Globus pallidus (tissue), 1 donor: ENCODE results near the gene KIAA0513.
"Not testable (repeated sequence)": the region's sequence is repeated elsewhere in the genome, so short reads cannot be mapped to it uniquely, and the experiment has no call there.

Experiments
- DNase-seq: peaks from one replicate; pipeline ENCODE4 v3.0.0-alpha.2; 2015; ENCODE audit warnings: low spot score

The KIAA0513 gene

DNA sequence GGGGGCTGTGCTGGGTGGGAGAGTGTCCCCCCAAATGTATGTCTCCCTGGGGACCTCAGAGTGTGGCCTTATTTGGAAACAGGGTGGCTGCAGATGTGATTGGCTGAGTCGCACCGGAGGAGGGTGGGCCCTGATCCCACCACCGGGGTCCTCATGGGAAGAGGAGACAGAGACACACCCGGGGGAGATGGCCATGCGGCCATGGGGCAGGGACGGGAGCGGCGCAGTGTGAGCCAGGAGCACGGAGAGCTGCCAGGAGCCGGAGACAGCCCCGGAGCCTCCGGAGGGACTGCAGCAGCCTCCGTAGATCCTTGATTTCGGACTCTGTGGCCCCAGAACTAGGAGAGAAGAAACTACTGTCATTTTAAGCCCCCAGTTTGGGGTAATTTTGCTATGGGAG lies 86.3 kb downstream of the KIAA0513 start:
- DNase-seq, result no peak

DNA sequence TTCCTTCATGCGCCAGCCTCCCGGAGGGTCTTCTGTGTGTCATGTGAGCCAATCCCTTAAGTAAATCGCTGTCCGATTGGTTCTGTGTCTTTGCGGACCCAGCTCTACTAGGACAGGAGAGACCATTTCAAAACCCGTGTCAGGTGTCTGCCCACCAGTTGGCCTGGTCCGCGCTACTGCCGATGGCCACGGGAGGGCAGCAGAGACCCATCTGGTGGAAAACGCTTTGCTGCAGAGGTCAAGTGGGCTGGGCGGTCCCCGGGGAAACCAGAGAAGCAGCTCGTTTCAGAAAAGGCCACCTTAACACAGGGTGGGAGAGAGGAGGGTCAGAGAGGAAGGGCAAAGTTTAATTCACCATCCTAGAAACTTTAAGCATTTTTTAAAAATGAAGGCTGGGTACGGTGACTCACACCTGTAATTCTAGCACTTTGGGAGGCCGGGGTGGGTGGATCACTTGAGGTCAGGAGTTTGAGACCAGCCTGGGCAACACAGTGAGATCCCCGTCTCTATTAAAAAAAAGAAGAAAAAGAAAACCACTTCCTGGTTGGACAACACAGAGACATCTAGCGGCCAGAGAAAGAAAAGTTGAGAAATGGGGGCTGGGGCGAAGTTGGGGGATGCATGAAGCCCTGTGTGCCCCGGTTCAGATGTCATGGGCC lies 87.4 kb downstream of the KIAA0513 start:
- DNase-seq, result peak; percentile 66

DNA sequence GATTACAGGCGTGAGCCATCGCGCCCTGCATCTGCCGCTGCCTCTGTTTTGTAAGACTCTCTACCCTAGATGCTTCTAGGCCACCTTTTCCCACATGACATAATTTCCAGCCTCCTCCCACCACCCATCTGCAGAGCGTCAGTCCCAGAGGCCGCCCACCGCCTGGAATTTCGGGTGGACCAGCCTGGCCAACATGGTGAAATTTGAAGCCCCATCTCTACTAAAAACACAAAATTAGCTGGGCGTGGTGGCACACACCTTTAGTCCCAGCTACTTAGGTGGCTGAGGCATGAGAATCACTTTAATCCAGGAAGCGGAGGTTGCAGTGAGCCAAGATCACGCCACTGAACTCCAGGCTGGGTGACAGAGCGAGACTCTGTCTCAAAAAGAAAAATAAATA lies 89.8 kb downstream of the KIAA0513 start:
- no peak for DNase-seq

DNA sequence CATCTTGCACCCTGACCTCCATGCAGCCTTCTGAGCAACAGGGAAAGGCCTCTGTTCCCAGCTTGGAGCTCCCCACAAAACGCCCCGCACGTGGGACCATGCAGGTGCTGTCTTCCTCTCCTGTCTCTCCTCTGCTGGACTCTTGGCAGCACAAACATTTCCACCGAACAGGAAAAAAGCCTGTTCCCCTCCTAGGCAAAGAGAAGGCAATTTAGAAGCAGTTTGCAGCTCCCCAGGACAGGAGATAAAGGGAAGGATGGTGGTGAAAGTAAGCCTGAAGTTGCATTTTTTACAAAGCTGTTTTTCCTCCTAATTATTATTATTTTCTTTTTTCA lies 92.4 kb downstream of the KIAA0513 start:
- no peak for DNase-seq

DNA sequence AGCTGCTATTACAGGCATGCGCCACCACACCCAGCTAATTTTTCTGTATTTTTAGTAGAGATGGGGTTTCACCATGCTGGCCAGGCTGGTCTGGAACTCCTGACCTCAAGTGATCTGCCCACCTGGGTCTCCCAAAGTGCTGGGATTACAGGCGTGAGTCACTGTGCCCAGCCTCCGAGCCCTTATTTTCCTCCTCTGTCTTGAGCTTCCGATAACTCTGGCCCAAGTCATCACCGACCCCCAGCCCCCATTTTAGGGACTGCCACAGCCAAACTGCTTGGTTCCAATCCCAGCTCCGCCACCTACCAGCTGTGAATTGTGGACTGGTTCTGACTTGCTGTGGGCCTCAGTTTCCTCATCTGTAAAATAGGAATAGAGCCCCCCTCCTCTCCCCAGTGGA lies 95.8 kb downstream of the KIAA0513 start:
- not testable (repeated sequence) for DNase-seq

DNA sequence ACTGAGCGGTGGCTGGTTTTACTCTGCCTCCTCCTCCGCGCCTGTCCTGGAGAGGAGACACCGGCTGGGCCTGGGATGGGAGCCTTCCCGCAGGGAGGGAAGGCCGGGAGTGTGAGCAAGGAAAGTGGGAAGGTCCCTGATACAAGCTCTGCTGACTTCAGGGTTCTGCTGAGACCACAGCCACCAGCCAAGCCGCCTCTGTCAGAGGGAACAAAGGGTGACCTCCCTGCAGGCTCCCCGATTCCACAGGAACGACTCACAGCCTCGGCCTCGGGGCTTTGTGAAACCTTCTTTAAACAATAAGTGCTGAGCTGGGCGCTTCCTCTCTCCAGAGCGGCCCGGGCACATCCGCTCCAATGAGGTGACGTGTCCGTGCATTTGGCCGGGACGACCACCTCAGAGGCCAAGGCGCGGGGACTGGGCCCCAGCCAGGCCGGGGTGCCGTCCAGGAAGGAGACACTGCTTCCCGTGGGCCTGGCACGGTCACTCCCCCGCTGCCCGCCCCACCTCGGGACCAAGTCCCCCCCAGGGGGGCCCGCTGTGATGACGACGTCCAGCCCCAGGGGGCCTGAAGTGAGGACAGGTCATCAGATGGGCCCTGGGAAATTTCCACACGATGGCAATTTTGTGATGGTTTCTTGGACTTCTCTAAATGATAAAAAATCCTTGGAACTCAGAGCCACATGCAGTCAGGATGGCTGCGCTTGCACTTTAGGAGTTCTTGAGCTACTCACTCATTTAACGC lies 96.5 kb downstream of the KIAA0513 start:
- DNase-seq, result peak; percentile 50

DNA sequence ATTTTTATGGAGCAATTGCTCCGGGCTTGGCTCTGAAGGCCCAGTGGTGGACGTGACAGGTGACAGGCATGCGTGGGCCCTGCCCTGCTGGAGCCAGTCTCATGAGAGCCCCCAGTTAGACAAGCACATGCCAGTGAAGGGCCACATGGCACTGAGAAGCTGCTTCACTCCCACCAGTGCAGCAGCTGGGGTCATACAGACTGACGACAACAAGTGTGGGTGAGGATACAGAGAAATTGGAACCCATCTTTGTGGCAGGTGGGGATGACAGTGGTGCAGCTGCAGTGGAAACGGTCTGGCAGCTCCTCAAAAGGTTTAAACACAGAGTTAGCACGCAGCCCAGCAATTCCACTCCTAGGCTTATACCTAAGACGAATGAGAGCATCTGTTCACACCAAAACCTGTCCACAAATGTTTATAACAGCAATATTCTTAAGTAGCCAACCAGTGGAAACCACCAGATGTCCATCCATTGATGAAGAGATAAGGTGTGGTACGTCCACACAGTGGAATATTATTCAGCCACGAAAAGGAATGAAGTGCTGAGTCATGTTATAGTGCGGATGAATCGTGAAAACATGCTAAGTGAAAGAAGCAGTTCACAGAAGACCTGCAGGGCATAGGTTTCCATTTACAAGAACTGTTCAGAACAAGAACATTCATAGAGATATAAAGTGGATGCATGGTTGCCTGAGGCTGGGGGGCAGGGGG lies 97.2 kb downstream of the KIAA0513 start:
- DNase-seq, result no peak

DNA sequence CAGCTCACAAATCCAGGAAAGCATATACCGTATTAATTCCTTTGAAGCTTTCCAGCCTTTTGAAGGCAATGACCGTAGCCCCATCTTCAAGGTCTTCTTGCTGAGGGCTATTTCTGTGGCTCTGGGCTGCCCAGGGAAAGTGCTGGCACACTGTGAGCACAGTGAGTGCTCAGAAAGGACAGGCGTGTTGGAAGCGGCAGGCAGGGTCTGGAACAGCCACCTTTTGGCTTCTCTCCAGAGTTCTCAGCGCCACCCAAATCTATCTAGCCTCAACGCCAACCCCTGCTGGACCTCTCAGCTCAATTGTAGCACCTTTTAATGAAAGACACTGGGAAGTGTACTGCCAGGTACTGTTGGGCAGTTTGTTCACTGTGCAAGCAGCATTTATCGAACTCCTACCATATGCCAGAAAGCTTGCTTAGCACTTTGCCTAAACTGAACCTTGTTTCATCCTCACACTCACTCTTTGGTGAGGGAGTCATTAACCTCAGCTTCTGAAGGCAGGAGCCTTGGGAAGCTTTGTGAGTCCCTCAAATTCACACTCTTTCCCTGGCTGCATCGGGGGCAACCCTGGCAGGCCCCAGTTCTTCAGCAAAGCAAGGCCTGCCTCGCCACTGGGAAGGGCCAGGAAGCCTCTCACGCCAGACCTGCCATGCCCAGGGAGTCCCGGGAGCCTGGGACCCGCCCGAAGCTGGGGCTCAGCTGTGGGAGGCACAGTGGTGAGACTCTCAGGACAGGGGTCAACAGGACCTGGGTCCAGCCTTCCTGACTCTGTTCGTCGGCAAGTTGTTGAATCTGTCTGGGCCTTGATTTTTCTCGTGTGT lies 98.2 kb downstream of the KIAA0513 start:
- DNase-seq, result no peak

DNA sequence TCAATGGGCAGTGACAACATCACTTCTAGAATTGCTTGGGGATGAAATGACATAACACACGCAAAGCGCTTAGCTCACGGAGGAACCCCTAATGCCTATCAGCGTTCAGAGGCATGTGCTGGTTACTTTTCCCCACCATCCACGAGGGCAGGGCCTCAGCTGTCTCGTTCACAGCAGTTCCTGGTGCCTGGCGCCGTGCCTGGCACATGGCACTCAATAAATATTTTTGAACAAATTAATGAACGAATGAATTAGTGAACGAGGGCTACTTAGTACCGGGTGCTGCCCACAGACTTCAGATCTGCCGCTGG lies 98.8 kb downstream of the KIAA0513 start:
- no peak for DNase-seq

DNA sequence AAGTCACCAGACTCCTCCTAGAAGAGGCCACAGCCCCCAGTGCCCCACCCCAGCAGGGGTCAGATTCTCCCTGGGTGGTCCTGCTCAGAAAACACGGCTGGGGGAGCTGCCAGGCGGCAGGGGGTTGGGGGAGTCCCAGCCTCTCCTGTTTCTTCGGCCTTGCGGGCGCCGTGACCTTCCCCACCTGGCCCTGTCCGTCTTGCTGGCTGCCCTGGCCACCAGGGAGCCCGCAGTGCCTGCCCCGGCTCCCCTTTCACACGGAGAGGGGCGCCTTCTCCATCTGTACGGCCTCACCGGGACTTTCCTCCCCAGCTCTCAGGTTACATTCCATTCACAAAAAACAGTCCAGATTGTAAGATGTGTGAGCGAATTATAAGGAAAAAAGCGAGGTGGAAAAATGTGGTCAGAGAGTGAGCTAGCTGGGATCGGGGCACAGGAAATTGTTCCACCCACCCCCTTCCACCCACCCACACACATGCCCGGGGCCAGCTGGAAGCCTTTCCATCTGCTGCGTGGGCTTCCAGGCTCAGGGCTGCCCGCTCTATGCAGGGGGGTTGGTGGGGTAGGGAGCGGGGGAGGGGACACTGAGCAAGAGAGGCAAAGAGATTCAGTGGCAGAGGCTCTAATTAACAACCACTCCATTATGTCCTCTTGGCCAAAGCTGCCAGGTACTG lies 99.2 kb downstream of the KIAA0513 start:
- DNase-seq, result peak; percentile 37

DNA sequence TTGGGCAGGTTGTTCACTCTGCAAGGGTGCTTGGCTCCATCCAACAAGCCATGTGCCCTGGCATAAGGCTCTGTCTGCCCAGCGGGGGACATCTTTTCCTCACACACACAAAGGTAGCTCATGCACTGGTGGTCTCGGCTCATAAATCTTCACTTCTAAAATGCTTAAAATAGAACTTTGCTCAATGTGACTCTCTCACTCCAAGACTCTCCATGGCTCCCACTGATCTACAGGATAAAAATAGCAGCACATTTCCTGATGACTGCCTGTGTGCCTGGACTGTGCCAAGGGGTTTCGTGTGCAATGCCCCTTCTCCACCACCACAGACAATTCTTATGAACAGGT lies 99.8 kb downstream of the KIAA0513 start:
- DNase-seq, result no peak

DNA sequence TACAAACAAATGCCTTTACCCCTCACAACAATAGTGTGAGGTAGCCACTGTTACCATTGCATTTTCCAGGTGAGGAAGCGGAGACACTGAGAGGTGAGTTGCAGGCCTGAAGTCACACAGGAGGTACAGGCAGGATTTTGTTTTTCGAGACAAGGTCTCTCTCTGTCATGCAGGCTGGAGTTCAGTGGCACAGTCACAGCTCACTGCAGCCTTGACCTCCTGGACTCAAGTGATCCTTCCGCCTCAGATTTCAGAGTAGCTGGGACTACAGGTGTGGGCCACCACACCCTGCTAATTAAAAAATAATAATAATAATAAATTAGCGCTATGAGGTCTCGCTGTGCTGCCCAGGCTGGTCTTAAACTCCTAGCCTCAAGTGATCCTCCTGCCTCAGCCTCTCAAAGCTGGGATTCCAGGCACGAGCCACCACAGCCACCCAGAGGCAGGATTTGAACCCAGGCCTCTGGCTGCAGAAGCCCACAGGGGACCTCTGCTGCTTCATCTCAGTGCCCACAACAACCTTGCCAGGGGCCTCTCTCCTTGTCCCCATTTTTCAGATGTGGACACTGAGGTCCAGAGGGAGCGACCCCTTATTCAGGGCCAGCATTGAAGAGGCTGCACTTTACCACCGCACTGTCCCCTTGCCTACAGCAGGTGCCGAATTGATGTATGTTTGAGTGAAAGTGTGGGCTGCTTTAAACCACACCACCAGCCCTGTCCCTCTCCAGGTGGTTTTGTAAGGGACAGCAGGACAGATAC lies 100.7 kb downstream of the KIAA0513 start:
- no peak for DNase-seq

DNA sequence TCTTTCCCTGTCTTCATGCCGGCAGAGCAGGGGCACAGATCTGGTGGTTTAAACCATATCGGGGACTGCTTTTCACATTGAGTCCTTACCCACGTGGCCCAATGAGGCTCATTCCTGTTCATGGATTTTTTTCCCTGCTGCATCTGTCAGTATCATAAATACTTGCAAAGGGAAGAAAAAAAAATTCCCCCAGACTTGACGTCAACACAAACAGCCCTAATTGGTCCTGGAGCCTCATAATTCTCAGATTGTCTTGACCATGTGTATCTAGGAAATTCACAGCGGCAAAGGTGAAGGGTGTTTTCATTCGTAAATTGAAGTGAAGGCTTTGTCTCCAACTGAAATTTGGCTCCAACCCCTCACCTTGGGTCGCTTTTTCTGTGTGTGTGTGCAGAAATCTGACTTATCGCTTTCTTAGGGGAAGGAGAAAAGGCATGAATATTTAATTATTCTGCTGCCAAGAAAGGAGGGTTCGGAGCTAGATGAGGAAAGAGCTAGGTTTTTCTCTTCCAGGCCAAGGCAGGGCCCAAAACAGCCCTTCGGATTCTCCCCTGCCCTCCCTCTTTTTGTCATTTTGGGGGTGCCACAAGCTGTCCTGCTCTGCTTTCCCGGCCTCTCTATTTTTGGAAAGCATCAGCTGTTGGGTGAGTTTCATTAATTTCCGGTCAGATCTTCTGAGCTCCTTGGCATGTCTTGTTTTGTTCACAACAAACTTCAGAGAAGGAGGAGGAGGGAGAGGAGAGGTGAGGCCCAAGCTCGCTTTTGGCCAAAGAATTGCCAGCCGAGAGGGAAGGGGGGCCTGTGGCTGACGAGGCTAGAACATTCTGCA lies 102.5 kb downstream of the KIAA0513 start:
- DNase-seq, result peak; percentile 30

DNA sequence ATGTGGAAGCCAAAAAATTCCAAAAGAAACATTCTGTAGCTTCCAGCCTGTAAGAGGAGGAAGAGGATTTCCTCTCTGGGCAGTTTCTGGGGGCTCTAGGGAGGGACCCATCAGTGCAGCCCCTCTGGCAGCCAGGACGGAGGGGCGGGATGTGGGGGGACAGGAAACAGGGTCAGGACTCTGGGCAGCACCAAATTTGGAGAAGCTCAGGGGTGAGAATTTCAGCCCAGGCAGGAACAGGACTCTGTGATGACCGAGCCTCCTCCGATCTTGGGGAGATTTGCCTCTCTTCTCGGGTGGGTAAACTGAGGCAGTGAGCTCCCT lies 103.1 kb downstream of the KIAA0513 start:
- DNase-seq, result no peak

DNA sequence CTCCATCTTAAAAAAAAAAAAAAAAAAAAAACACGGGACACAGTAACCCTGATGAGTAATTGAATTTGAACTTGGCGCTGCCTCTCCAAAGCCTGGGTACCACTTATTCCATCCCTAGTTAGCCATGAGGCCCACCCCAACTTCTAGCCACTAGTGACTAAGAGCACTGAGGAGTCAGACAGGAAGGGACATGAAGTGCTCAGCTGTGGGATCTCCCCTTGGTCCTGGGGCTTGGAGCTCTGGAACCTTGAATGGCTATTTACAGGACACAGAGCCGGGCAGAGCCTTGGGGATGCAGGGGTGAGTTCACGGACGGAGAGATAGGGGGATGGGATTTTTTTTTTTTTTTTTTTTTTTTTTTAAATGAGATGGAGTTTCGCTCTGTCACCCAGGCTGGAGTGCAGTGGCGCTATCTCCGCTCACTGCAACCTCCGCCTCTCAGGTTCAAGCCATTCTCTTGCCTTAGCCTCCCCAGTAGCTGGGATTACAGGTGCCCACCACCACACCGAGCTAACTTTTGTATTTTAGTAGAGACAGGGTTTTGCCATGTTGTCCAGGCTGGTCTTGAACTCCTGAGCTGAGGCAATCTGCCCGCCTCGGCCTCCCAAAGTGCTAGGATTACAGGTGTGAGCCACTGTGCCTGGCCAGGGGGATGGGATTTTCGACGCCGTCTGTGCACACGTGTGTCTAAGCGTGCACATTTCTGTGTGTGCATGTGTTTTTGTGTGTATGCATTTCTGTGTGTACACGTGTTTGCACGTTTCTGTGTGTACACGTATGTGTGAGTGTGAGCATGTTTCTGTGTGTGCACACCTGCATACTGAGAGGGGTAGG lies 105.1 kb downstream of the KIAA0513 start:
- DNase-seq, result no peak

DNA sequence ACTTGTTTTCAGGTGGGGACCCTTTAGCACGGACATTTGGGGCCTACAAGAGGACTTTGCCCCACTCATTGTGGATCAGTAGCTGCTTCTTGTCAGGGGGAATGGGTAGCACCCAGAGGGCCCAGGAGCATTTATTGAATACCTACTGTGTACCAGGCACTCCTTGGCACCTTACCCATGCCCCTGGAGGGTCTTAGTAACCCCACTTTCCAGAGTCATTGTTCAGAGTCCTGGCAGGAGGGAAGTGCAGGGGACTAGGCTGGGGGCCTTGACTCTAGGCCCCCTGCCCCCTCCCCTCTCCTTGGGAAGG lies 105.7 kb downstream of the KIAA0513 start:
- no peak for DNase-seq

DNA sequence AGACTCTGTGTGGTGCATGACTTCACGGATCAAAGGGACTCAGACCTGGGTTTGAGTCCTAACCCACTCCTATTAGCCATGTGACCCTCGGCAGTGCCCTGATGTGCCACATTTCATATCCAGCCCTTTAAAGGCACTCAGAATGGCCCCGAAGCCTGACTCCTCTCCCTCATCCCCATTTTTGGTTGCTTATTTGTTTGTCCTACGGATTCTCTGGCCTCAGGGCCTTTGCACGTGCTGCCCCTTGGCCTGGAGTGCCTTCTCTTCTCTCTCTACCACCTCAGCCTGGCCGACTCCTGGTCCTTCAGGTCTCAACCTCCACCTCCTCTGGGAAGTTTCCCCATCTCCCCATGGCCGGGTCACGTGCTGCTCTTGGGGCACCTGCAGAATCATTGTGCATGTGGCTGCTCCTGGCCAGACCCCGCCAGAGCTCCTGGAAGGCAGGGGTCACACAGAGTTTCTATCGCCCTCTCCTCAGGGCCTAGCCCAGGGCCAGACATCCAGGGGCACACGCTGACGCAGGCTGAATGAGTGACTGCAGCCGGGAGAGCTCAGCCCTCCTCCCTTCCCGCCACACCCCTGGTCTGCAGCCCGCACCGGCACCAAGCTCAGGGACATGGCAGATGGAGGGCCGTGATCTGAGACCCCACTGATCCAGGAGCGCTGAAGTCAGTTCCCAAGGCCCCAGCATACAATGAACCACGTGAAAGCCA lies 106.6 kb downstream of the KIAA0513 start:
- no peak for DNase-seq

DNA sequence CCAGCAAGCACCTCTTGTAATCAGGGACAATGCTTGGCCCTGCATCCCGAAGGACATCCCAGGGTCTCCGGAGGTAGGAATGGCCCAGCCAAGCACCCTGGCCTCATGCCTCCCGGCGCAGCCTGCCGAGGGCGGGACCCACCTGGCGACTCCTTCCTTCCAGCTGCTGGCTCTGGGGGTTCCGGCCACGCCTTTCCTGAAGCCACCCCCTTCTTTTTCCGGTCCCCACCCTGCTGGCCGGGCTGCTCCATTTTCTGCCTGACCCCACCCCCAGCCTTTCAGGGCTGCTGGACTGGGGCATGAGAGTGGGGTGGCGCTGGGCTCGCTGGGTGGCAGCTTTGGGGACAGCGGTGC lies 107.2 kb downstream of the KIAA0513 start:
- DNase-seq, result no peak

DNA sequence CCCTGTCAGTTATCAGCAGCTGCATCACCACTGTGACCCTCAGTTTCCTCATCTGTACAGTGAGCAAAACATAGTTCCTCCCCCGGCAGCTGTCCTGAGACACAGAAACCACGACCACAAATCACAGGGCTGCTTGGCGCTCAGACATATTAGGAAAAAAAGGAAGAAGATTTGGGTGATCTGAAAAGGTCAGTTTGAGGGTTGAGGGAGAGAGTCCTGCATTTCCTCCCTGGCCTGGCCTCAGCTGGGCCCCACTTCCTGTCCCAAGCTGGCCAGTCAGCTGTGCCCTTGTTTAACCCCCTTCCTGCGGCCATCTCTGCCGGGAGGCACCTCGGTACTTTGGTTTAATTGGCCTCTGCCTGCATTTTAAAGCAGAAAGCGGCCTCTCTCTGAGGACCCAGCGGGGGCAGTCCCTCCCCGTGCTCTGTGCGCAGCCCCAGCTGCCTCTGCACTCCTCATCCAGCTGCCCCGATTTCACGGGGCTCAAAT lies 108.7 kb downstream of the KIAA0513 start:
- DNase-seq, result peak; percentile 60
